Skeletal muscle tissue (tissue), 4 donors: ENCODE results near the gene COL23A1. TPM values are rescaled to one million over a fixed set of nuclear protein-coding genes. Genes with fewer than 3 reads are reported as not detected.

Experiments
- H3K27ac ChIP-seq: one replicate; pipeline ENCODE4 v1.7.0; 2013; ENCODE audit warnings: mild to moderate bottlenecking, low read depth, low read length, inconsistent platforms
- H3K27me3 ChIP-seq, 3 donors: one replicate each; pipeline ENCODE4 v1.7.0; 2013; ENCODE audit warnings: low read length in 3 of 3; ENCODE audit not compliant: control insufficient read depth in 3 of 3, insufficient read depth in 3 of 3
- H3K36me3 ChIP-seq, 3 donors: one replicate each; pipeline ENCODE4 v1.7.0; 2013; ENCODE audit warnings: low read length in 3 of 3; ENCODE audit not compliant: control insufficient read depth in 3 of 3, insufficient read depth in 3 of 3
- H3K4me1 ChIP-seq, 3 donors: one replicate each; pipeline ENCODE4 v1.7.0; 2013; ENCODE audit warnings: low read length in 3 of 3, mild to moderate bottlenecking in 3 of 3; ENCODE audit not compliant: control insufficient read depth in 3 of 3, insufficient read depth in 3 of 3
- H3K4me3 ChIP-seq, 3 donors: one replicate each; pipeline ENCODE4 v1.7.0; 2013; ENCODE audit warnings: low read length in 3 of 3
- H3K9ac ChIP-seq, 3 donors: one replicate each; pipeline ENCODE4 v1.7.0; 2013; ENCODE audit warnings: low read length in 3 of 3, mild to moderate bottlenecking in 3 of 3, moderate library complexity in 2 of 3, low read depth in 1 of 3
- H3K9me3 ChIP-seq, 3 donors: one replicate each; pipeline ENCODE4 v1.7.0; 2013; ENCODE audit warnings: low read length in 3 of 3; ENCODE audit not compliant: control insufficient read depth in 3 of 3
- total RNA-seq: library from RNA; depleted of rRNA; stranded (reverse); fragments of >200 nt; gene quantifications from one replicate; pipeline ENCODE4 v1.2.3, GENCODE V29; 2014
- donor health status: Osteomylitis.

Gene COL23A1
- total RNA-seq, 1 donor from 2014 or later: 0.52 TPM

DNA sequence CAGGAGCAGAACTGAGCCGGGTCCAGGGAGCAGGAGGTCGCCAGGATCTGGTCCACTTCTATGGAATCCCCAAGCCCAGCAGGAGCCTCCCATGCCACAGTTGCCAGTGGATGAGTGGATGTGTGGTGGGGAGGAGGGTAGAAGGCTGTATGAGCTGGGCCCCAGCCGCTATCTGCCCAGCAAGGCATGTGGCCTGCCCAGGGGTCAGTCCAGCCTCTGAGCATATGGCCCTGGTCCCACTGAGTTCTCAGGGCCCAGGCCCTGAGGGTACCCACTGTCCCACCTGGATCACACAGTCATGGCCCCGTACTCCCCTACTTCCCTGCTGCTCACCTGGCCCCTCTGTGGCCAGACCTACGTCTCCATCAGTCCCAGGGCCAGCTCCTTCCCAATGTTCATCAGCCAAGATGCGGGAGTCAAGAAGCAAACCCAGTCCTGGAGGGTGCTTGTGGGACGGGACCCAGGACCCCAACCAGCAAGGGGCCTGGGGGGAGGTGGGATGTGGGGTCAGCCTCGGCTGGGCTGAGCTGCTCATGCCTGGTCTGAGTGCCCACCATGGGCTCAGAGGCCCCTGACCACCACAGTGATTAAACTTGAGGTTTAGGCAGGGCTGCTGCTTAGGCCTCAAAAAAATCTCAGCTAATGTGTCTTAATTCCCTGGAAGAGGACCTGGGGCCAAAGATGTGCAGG is 152.7 kb downstream of the COL23A1 start:
- H3K36me3 ChIP-seq: no peaks in the 10 kb centered on the region
- peaks cover 3 to 14% (median 11%) of the 10 kb centered on the region in 3 donors for H3K4me1 ChIP-seq
- H3K4me3 ChIP-seq: no peak overlapping the region
- no peaks in the 10 kb centered on the region for H3K9me3 ChIP-seq
- H3K27ac ChIP-seq: no peak overlapping the region
- H3K9ac ChIP-seq: no peak overlapping the region
- H3K27me3 ChIP-seq: peaks cover 2 to 10% (median 7%) of the 10 kb centered on the region in 3 donors

DNA sequence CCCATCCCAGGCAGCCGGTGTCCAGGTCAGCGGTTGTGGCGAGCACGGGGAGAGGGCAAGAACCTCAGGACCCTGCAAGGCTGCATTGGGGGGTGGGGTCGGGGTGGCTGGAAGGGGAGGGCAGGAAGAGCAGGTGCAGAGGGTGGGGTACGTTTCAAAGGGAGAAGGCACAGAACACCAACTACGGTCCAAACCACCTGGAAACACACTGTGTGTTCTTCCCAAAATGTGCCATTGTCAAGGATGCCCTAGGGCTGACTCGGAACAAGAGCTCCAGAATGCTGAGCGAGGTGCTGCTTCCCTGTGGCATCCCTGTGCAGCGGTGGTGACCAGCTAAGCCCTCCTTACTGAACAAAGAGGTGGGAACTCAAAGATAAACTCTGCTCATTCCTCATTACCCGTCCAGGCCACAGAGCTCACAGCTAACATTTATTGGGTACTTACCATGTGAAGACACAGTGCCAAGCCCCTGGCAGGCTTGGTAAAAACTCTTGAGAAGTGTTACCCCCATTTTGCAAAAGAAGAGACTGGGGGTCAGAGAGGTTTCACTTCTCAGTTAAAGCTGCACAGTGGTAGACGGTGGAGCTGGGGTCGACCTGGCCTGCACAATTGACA is 153.8 kb downstream of the COL23A1 start:
- Histone ChIP-seq H3K4me1 (peaks cover 3 to 14% (median 11%) of the 10 kb centered on the region in 3 donors), H3K27me3 (peaks cover 2 to 8% (median 3%) of the 10 kb centered on the region in 3 donors), H3K36me3 (no peaks in the 10 kb centered on the region), H3K27ac (no peak overlapping the region), H3K9ac (no peak overlapping the region), H3K9me3 (no peaks in the 10 kb centered on the region), H3K4me3 (no peak overlapping the region)

DNA sequence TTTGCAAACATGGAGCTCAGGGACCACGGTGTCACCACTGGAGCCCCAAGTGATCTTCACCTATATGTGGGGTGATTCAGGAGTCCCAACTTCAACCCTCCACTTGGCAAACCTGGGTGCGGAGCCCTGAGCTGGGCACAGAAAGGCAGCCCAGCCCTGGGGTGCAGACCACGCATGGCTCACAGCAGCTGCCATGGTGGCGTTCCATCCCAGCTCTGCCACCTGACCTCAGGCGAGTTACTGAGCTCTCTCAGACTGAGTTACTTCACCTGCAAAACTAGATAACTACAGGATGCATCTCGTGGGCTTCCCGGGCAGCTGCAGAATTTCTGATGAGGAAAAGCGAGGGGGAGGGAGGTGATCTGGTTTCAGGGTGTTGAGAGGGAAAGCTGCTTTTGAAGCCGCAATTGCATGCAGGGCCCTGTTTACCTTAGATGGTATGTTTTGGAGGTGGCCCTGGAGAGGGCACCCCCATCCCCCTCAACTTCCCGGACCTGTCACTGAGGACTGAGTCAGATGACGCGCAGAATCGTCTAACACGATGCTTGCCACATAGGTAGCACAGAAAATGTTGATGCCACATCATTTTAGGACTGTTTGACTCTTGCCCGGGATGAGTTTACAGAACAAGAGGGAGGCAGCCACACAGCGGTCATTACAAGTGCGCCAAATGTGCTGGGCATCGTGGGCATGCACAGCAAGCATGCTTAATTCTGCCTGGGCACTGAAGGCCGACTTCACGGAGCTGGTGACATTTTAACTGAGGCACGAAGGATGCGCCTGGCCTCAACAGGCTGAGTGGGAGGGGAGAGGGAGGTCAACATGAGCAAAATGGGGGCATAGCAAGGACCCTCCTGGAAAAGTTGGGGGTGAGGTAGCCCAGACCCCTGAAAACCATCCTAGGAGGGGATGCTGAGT is 154.6 kb downstream of the COL23A1 start:
- Histone ChIP-seq H3K4me3 (no peak overlapping the region), H3K36me3 (no peaks in the 10 kb centered on the region), H3K27me3 (peaks cover 2 to 8% (median 3%) of the 10 kb centered on the region in 3 donors), H3K9ac (no peak overlapping the region), H3K27ac (no peak overlapping the region), H3K9me3 (no peaks in the 10 kb centered on the region), H3K4me1 (peaks cover 3 to 14% (median 11%) of the 10 kb centered on the region in 3 donors)

DNA sequence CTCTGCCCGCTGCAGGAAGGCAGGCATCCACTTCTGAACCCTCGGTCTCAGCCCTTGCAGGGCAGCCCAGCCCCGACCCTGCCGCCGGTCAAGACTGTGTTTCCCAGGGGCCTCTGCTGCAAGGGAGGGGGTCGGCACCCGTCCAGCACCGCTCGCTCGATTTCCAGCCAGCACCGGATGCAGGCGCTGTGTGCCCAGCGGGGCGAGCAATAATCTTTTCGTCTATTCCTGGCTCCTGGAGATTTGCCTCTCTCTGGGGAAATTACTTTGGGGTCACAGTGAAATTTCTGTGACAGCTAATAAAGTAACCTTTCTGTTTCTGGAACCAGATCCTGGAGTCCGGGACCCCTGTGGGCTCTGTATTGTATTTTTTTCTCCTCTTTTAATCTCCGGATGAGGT is 155.3 kb downstream of the COL23A1 start:
- Histone ChIP-seq H3K4me1 (peaks cover 3 to 17% (median 13%) of the 10 kb centered on the region in 3 donors), H3K36me3 (no peaks in the 10 kb centered on the region), H3K9ac (peak overlapping the region in 1 of 3 donors; percentile 10), H3K9me3 (no peaks in the 10 kb centered on the region), H3K27ac (no peak overlapping the region), H3K4me3 (peak overlapping the region in 1 of 3 donors; percentile 35), H3K27me3 (peaks cover 2 to 8% (median 3%) of the 10 kb centered on the region in 3 donors)

DNA sequence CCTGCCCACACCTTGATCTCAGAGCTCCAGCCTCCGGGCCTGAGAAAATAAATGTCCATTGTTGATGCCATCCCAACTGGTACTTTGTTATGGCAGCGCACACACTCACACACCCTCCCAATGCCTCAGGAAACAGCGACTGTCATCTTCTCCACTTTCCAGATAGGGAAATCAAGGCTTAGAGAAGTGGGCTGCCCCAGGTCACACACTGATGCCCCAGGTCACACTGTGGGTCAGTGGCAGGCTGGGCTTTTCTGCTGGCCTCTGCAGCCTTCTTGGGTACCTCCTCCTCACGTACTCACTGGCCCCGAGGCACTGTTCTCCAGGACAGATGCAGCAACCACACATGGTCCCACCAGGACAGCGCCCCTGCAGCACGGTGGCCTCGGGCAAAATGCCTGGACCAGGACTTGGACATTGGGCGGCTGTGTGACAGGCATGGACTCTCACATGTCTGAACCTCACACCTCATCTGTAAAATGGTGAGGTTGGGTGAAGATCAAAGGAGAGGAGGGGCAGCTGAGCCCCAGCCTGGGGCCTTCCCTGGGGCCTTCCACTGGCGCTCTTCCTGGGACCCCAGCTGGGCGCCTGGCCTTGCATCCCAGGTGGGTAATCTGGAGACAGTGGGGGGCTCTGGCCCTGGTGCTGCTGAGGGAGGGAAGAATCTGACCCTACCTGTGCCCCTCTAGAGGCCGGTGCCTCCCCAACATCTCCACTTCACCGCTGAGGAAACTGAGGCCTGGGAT is 156.0 kb downstream of the COL23A1 start:
- Histone ChIP-seq H3K27ac (no peak overlapping the region), H3K9ac (peak overlapping the region in 1 of 3 donors; percentile 20), H3K36me3 (no peaks in the 10 kb centered on the region), H3K4me3 (peak overlapping the region in 1 of 3 donors; percentile 35), H3K4me1 (peaks cover 7 to 23% (median 19%) of the 10 kb centered on the region in 3 donors), H3K27me3 (peaks cover 2 to 6% (median 2%) of the 10 kb centered on the region in 3 donors), H3K9me3 (no peaks in the 10 kb centered on the region)

DNA sequence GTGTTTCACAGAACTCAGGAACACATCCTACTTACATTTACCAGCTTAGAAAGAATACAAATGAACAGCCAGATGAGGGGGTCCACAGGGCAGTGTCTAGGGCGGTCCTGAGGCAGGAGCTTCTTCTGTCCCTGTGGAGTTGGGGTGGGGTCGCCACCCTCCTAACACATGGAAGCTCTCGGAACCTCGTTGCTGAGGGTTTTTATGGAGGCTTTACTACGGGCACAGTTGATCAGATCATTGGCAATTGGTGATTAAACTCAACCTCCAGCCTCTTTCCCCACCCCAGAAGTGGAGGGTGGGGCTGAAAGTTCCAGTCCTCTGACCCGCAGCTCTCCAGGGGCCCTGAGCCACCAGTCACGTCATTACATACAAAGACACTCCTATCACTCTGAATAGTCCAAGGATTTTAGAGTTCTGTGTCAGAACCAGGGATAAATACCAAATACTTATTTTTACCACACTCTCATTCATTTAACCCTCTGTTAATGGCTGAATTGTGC is 156.9 kb downstream of the COL23A1 start:
- no peaks in the 10 kb centered on the region for H3K9me3 ChIP-seq
- H3K27me3 ChIP-seq: peaks cover 0 to 2% (median 0%) of the 10 kb centered on the region in 3 donors
- no peaks in the 10 kb centered on the region for H3K36me3 ChIP-seq
- H3K4me3 ChIP-seq: no peak overlapping the region
- no peak overlapping the region for H3K27ac ChIP-seq
- H3K9ac ChIP-seq: no peak overlapping the region
- H3K4me1 ChIP-seq: peaks cover 14 to 32% (median 28%) of the 10 kb centered on the region in 3 donors

DNA sequence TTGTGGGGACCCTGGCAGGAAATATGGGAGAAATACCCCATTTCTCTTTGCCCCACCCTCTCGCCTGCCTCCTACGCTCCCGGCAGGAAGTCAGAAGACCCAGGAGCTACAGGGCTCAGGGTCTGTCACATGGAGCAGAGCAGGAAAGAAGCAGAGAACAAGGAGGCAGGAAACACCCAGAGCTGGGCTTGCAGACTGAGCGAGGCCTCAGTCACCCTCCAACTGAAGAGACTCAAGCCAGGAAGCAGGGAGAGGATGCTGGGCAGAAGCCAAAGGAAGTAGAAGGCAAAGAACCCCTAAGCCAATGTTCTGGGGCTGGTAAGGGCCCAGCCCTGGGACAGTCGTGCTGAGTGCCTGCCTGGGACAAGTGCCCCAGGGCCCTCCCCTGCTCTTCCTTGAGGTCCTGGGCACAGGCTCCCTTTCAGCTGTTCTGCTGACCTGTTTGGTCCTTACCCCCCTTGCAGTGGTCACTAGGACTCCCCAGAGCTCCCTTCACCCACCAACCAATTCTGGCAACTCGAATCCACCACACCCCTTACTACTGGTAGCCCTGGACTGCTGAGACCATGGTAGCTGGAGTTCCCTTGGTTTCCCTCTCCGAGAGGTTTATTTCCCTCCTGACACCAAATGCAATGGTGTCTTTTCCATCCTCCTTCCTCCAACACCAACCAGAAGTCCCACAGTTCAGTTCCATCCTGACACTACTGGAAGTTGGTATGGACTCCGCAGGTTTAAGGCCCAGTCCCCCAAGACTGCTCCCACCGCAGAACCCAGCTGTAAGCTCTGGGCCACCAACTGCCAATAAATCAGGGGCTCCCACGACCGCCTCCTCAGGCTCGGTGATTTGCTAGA is 157.5 kb downstream of the COL23A1 start:
- H3K27ac ChIP-seq: no peak overlapping the region
- no peak overlapping the region for H3K9ac ChIP-seq
- peaks cover 18 to 38% (median 33%) of the 10 kb centered on the region in 3 donors for H3K4me1 ChIP-seq
- no peak overlapping the region for H3K4me3 ChIP-seq
- no peaks in the 10 kb centered on the region for H3K9me3 ChIP-seq
- no peaks in the 10 kb centered on the region for H3K36me3 ChIP-seq
- peaks cover 0 to 2% (median 0%) of the 10 kb centered on the region in 3 donors for H3K27me3 ChIP-seq

DNA sequence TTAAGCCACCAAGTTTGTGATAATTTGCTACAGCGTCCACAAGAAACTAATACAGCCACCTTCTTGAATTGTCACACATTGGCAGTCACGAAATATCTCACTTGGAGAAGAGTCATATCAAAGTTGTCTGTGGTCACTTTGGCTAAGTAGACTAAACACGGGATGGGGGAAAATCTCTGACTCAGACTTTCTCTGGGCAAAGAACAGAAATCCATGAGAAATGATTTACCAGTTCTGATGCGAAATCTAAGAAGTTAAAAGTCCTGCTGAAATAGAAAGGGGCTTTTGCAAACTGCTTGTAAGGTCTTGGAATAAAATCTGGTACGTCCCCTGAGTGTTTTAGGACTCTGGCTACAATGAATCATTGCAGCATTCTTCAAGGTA is 158.4 kb downstream of the COL23A1 start:
- H3K27me3 ChIP-seq: peaks cover 0 to 2% (median 0%) of the 10 kb centered on the region in 3 donors

More for the DNA sequence above, 158.4 kb downstream of the COL23A1 start:
- Histone ChIP-seq H3K36me3 (no peaks in the 10 kb centered on the region), H3K4me1 (peaks cover 18 to 38% (median 33%) of the 10 kb centered on the region in 3 donors), H3K9ac (no peak overlapping the region), H3K27ac (no peak overlapping the region), H3K9me3 (no peaks in the 10 kb centered on the region), H3K4me3 (no peak overlapping the region)
